22Rv1 (cell line): Measurements from ENCODE around the gene FPGS.

Experiments used
- CTCF ChIP-seq: fragments of 450-650 bp; IDR thresholded peaks from 2 replicates; pipeline ENCODE4 v1.5.1; 2017; ENCODE audit warnings: mild to moderate bottlenecking
- ZFX ChIP-seq: fragments of 450-650 bp; IDR thresholded peaks from 2 replicates; pipeline ENCODE4 v1.6.1; 2017; ENCODE audit warnings: antibody characterized with exemption, borderline replicate concordance

- TF ChIP-seq CTCF = no peak
- TF ChIP-seq ZFX = no peak
Measured at GRCh38 chr9:127776924-127777289, 25.8 kb upstream of the FPGS start.
